ENCODE measurements around the gene GFY.
A peak's percentile ranks its signal among the peaks of the same experiment; 100 is the strongest.

Gene GFY

GRCh38 chr19:49395581-49396407 is 29.4 kb upstream of the GFY start:
- Histone ChIP-seq H3K79me2 (ENCODE audit: control insufficient read depth, insufficient read depth, low read length) (no peaks in the 10 kb centered on the region), H2AK5ac (ENCODE audit: low read length) (no peak overlapping the region), H3K18ac (ENCODE audit: low read length) (no peak overlapping the region), H3K56ac (ENCODE audit: low read length) (peak overlapping the region; percentile 6), H2BK5ac (ENCODE audit: low read length) (no peak overlapping the region), H3K23ac (ENCODE audit: low read length) (no peak overlapping the region), H3K79me1 (ENCODE audit: low read length) (no peaks in the 10 kb centered on the region), H3K9ac (ENCODE audit: low read length) (no peak overlapping the region), H2BK120ac (ENCODE audit: low read depth, low read length) (no peak overlapping the region), H3K4me1 (ENCODE audit: control insufficient read depth, low read depth, low read length) (no peaks in the 10 kb centered on the region), H3K4ac (ENCODE audit: low read depth, low read length) (no peak overlapping the region), H4K8ac (ENCODE audit: low read depth, low read length) (no peak overlapping the region), H4K5ac (ENCODE audit: low read length) (no peak overlapping the region), H3K27me3 (ENCODE audit: insufficient read depth, low read length, poor library complexity) (no peaks in the 10 kb centered on the region), H3K36me3 (ENCODE audit: control insufficient read depth, insufficient read depth, low read length) (no peaks in the 10 kb centered on the region), H2BK15ac (replicated peaks; ENCODE audit: low read depth) (no peak overlapping the region), H3K4me2 (ENCODE audit: low read length) (no peak overlapping the region), H3K27ac (ENCODE audit: low read depth, low read length) (no peak overlapping the region), H3K4me3 (ENCODE audit: low read length) (no peak overlapping the region)
- no peak for DNase-seq
- no CpG with 5 or more reads among the region's 15 CpGs for WGBS (ENCODE audit: extremely low coverage, insufficient coverage, low lambda C conversion rate)

GRCh38 chr19:49396738-49397505 is 28.3 kb upstream of the GFY start:
- H2BK120ac ChIP-seq (ENCODE audit: low read depth, low read length), result no peak overlapping the region
- H3K27ac ChIP-seq (ENCODE audit: low read depth, low read length), result no peak overlapping the region
- H3K56ac ChIP-seq (ENCODE audit: low read length), result no peak overlapping the region
- H3K23ac ChIP-seq (ENCODE audit: low read length), result no peak overlapping the region
- no peaks in the 10 kb centered on the region for H3K79me1 ChIP-seq (ENCODE audit: low read length)
- H3K36me3 ChIP-seq (ENCODE audit: control insufficient read depth, insufficient read depth, low read length), result no peaks in the 10 kb centered on the region
- no peak overlapping the region for H2BK5ac ChIP-seq (ENCODE audit: low read length)
- H2BK15ac ChIP-seq (replicated peaks; ENCODE audit: low read depth), result no peak overlapping the region
- WGBS (ENCODE audit: extremely low coverage, insufficient coverage, low lambda C conversion rate), result no CpG with 5 or more reads among the region's 8 CpGs
- H3K27me3 ChIP-seq (ENCODE audit: insufficient read depth, low read length, poor library complexity), result no peaks in the 10 kb centered on the region
- DNase-seq, result no peak
- no peak overlapping the region for H4K8ac ChIP-seq (ENCODE audit: low read depth, low read length)
- no peaks in the 10 kb centered on the region for H3K4me1 ChIP-seq (ENCODE audit: control insufficient read depth, low read depth, low read length)
- H3K4ac ChIP-seq (ENCODE audit: low read depth, low read length), result no peak overlapping the region
- no peak overlapping the region for H4K5ac ChIP-seq (ENCODE audit: low read length)
- no peak overlapping the region for H3K18ac ChIP-seq (ENCODE audit: low read length)
- H3K4me3 ChIP-seq (ENCODE audit: low read length), result no peak overlapping the region
- H3K4me2 ChIP-seq (ENCODE audit: low read length), result no peak overlapping the region
- H3K79me2 ChIP-seq (ENCODE audit: control insufficient read depth, insufficient read depth, low read length), result no peaks in the 10 kb centered on the region
- no peak overlapping the region for H2AK5ac ChIP-seq (ENCODE audit: low read length)
- H3K9ac ChIP-seq (ENCODE audit: low read length), result no peak overlapping the region

GRCh38 chr19:49398001-49398615 is 27.1 kb upstream of the GFY start:
- no peak overlapping the region for H3K4me2 ChIP-seq (ENCODE audit: low read length)
- H2AK5ac ChIP-seq (ENCODE audit: low read length), result no peak overlapping the region
- H3K4me1 ChIP-seq (ENCODE audit: control insufficient read depth, low read depth, low read length), result no peaks in the 10 kb centered on the region
- WGBS (ENCODE audit: extremely low coverage, insufficient coverage, low lambda C conversion rate), result no CpG with 5 or more reads among the region's 11 CpGs
- no peak overlapping the region for H3K4me3 ChIP-seq (ENCODE audit: low read length)
- H3K18ac ChIP-seq (ENCODE audit: low read length), result no peak overlapping the region
- H3K36me3 ChIP-seq (ENCODE audit: control insufficient read depth, insufficient read depth, low read length), result no peaks in the 10 kb centered on the region
- H4K8ac ChIP-seq (ENCODE audit: low read depth, low read length), result no peak overlapping the region
- H2BK120ac ChIP-seq (ENCODE audit: low read depth, low read length), result no peak overlapping the region
- H2BK15ac ChIP-seq (replicated peaks; ENCODE audit: low read depth), result no peak overlapping the region
- H3K9ac ChIP-seq (ENCODE audit: low read length), result no peak overlapping the region
- no peaks in the 10 kb centered on the region for H3K27me3 ChIP-seq (ENCODE audit: insufficient read depth, low read length, poor library complexity)
- no peak overlapping the region for H2BK5ac ChIP-seq (ENCODE audit: low read length)
- no peaks in the 10 kb centered on the region for H3K79me2 ChIP-seq (ENCODE audit: control insufficient read depth, insufficient read depth, low read length)
- H3K23ac ChIP-seq (ENCODE audit: low read length), result no peak overlapping the region
- DNase-seq, result no peak
- no peak overlapping the region for H3K27ac ChIP-seq (ENCODE audit: low read depth, low read length)
- H3K4ac ChIP-seq (ENCODE audit: low read depth, low read length), result no peak overlapping the region
- no peaks in the 10 kb centered on the region for H3K79me1 ChIP-seq (ENCODE audit: low read length)
- H3K56ac ChIP-seq (ENCODE audit: low read length), result no peak overlapping the region
- H4K5ac ChIP-seq (ENCODE audit: low read length), result no peak overlapping the region

GRCh38 chr19:49398931-49399330 is 26.3 kb upstream of the GFY start:
- Histone ChIP-seq H3K4me1 (ENCODE audit: control insufficient read depth, low read depth, low read length) (peaks cover 4% of the 10 kb centered on the region), H3K79me2 (ENCODE audit: control insufficient read depth, insufficient read depth, low read length) (no peaks in the 10 kb centered on the region), H3K23ac (ENCODE audit: low read length) (no peak overlapping the region), H3K4ac (ENCODE audit: low read depth, low read length) (no peak overlapping the region), H3K27ac (ENCODE audit: low read depth, low read length) (no peak overlapping the region), H3K4me2 (ENCODE audit: low read length) (no peak overlapping the region), H4K8ac (ENCODE audit: low read depth, low read length) (no peak overlapping the region), H3K27me3 (ENCODE audit: insufficient read depth, low read length, poor library complexity) (no peaks in the 10 kb centered on the region), H2BK5ac (ENCODE audit: low read length) (no peak overlapping the region), H3K79me1 (ENCODE audit: low read length) (no peaks in the 10 kb centered on the region), H3K18ac (ENCODE audit: low read length) (no peak overlapping the region), H3K9ac (ENCODE audit: low read length) (no peak overlapping the region), H2BK120ac (ENCODE audit: low read depth, low read length) (no peak overlapping the region), H4K5ac (ENCODE audit: low read length) (no peak overlapping the region), H2AK5ac (ENCODE audit: low read length) (no peak overlapping the region), H2BK15ac (replicated peaks; ENCODE audit: low read depth) (no peak overlapping the region), H3K4me3 (ENCODE audit: low read length) (no peak overlapping the region), H3K36me3 (ENCODE audit: control insufficient read depth, insufficient read depth, low read length) (no peaks in the 10 kb centered on the region), H3K56ac (ENCODE audit: low read length) (no peak overlapping the region)
- DNase-seq, result no peak
- no CpG with 5 or more reads among the region's 6 CpGs for WGBS (ENCODE audit: extremely low coverage, insufficient coverage, low lambda C conversion rate)

- H3K4me3 ChIP-seq (ENCODE audit: low read length), result no peak overlapping the region
- no peak for DNase-seq
- no peak overlapping the region for H3K4me2 ChIP-seq (ENCODE audit: low read length)
- no peak overlapping the region for H4K8ac ChIP-seq (ENCODE audit: low read depth, low read length)
- H3K79me1 ChIP-seq (ENCODE audit: low read length), result no peaks in the 10 kb centered on the region
- peaks cover 9% of the 10 kb centered on the region for H3K4me1 ChIP-seq (ENCODE audit: control insufficient read depth, low read depth, low read length)
- no peaks in the 10 kb centered on the region for H3K36me3 ChIP-seq (ENCODE audit: control insufficient read depth, insufficient read depth, low read length)
- no peak overlapping the region for H3K9ac ChIP-seq (ENCODE audit: low read length)
- no peak overlapping the region for H2BK15ac ChIP-seq (replicated peaks; ENCODE audit: low read depth)
- no peaks in the 10 kb centered on the region for H3K27me3 ChIP-seq (ENCODE audit: insufficient read depth, low read length, poor library complexity)
- H2AK5ac ChIP-seq (ENCODE audit: low read length), result no peak overlapping the region
- H3K4ac ChIP-seq (ENCODE audit: low read depth, low read length), result no peak overlapping the region
- no peak overlapping the region for H3K18ac ChIP-seq (ENCODE audit: low read length)
- H3K27ac ChIP-seq (ENCODE audit: low read depth, low read length), result no peak overlapping the region
- no peak overlapping the region for H4K5ac ChIP-seq (ENCODE audit: low read length)
- H3K23ac ChIP-seq (ENCODE audit: low read length), result no peak overlapping the region
- no peak overlapping the region for H2BK120ac ChIP-seq (ENCODE audit: low read depth, low read length)
- WGBS (ENCODE audit: extremely low coverage, insufficient coverage, low lambda C conversion rate), result no CpG with 5 or more reads among the region's 6 CpGs
- no peaks in the 10 kb centered on the region for H3K79me2 ChIP-seq (ENCODE audit: control insufficient read depth, insufficient read depth, low read length)
- no peak overlapping the region for H3K56ac ChIP-seq (ENCODE audit: low read length)
- no peak overlapping the region for H2BK5ac ChIP-seq (ENCODE audit: low read length)
Observed at GRCh38 chr19:49400029-49400428, 25.2 kb upstream of the GFY start.
